OCI-LY7 (cell line): ENCODE measurements around the gene METAP1D. TPM values are rescaled to one million over a fixed set of nuclear protein-coding genes. Genes with fewer than 3 reads are reported as not detected.

Source experiments
- BruUV-seq: library from RNA; stranded (reverse); fragments of 400-500 nt; replicated peaks from 2 replicates; lab custom pipeline; 2021; lab: Mats Ljungman, UMichigan
- CTCF ChIA-PET: fragments of 300-600 bp; sonication (Branson Sonifier 250); formaldehyde crosslinking; loops from one replicate; lab custom pipeline; 2022; ENCODE audit warnings: antibody characterized with exemption; ENCODE audit not compliant: unreplicated experiment; lab: Charles Lee
- POLR2A ChIA-PET: fragments of 300-600 bp; sonication (Branson Sonifier 250); formaldehyde crosslinking; loops from one replicate; lab custom pipeline; 2022; ENCODE audit warnings: antibody characterized with exemption; lab: Charles Lee
- DNase-seq: peaks from one replicate; pipeline ENCODE4 v3.0.0-alpha.2; 2015; ENCODE audit warnings: low spot score
- H2AFZ ChIP-seq: fragments of 200-600 bp; sonication (generic), shearing (Covaris generic); 2 replicates; pipeline ENCODE4 v1.6.1; 2014; ENCODE audit warnings: mild to moderate bottlenecking, antibody characterized with exemption, low read length, moderate library complexity
- H3K27ac ChIP-seq: fragments of 200-600 bp; sonication (generic); 2 replicates; pipeline ENCODE4 v1.5.1; 2014; ENCODE audit warnings: mixed run types, low read depth, mild to moderate bottlenecking, moderate library complexity, low read length, inconsistent platforms; ENCODE audit not compliant: poor library complexity, severe bottlenecking
- H3K36me3 ChIP-seq: fragments of 200-600 bp; sonication (generic); 2 replicates; pipeline ENCODE4 v1.6.1; 2014; ENCODE audit warnings: mild to moderate bottlenecking, antibody characterized with exemption, low read length, moderate library complexity, mixed read lengths; ENCODE audit not compliant: insufficient read depth
- H3K4me1 ChIP-seq: fragments of 200-600 bp; sonication (generic); 2 replicates; pipeline ENCODE4 v1.5.1; 2014; ENCODE audit warnings: mild to moderate bottlenecking, low read length; ENCODE audit not compliant: insufficient read depth, poor library complexity, severe bottlenecking
- H3K4me2 ChIP-seq: fragments of 200-600 bp; sonication (generic); 2 replicates; pipeline ENCODE4 v1.6.1; 2014; ENCODE audit warnings: mild to moderate bottlenecking, low read length
- H3K4me3 ChIP-seq: fragments of 200-600 bp; sonication (generic); 2 replicates; pipeline ENCODE4 v1.5.1; 2014; ENCODE audit warnings: mild to moderate bottlenecking, low read depth, low read length; ENCODE audit not compliant: poor library complexity, severe bottlenecking
- H3K79me2 ChIP-seq: fragments of 200-600 bp; sonication (generic); 2 replicates; pipeline ENCODE4 v1.6.1; 2016; ENCODE audit warnings: low read depth, mild to moderate bottlenecking, low read length, moderate library complexity, mixed read lengths; ENCODE audit not compliant: insufficient read depth
- H3K9me2 ChIP-seq: fragments of 200-600 bp; sonication (generic); 2 replicates; pipeline ENCODE4 v1.6.1; 2016; ENCODE audit warnings: mild to moderate bottlenecking, low read length, mixed read lengths; ENCODE audit not compliant: insufficient read depth
- H3K9me3 ChIP-seq: fragments of 200-600 bp; sonication (generic); 2 replicates; pipeline ENCODE4 v1.6.1; 2014; ENCODE audit warnings: mild to moderate bottlenecking, mixed run types, low read length, mixed read lengths
- H4K20me1 ChIP-seq: fragments of 200-600 bp; sonication (generic); 2 replicates; pipeline ENCODE4 v1.6.1; 2014; ENCODE audit warnings: mild to moderate bottlenecking, antibody characterized with exemption, low read length, moderate library complexity, mixed read lengths; ENCODE audit not compliant: insufficient read depth
- EZH2phosphoT487 ChIP-seq: fragments of 200-600 bp; sonication (generic); IDR thresholded peaks from 2 replicates; pipeline ENCODE4 v1.6.1; 2018; ENCODE audit warnings: low read depth, borderline replicate concordance, mild to moderate bottlenecking, mixed run types, antibody characterized with exemption, low read length, moderate library complexity, mixed read lengths
- intact Hi-C: fragments of 100-400 bp; cut with micrococcal nuclease; formaldehyde crosslinking; loops from one replicate; pipeline ENCODE4 v1.10.0; 2022; ENCODE audit not compliant: unreplicated experiment
- total RNA-seq, 2 experiments: library from RNA; depleted of rRNA in 1 of 2; stranded (reverse); fragments of >200 nt in 1 of 2; shearing (Covaris generic) in 1 of 2; gene quantifications; 2 replicates each; pipeline ENCODE4 v1.2.3, GENCODE V29; 2014 to 2022
- TF ChIP-seq, protein P1 (sequence below): fragments of 200-600 bp; sonication (generic); conservative IDR thresholded peaks from 2 replicates; pipeline ENCODE4 v1.5.1; 2014; ENCODE audit warnings: mild to moderate bottlenecking, antibody characterized with exemption, low read length, moderate library complexity, mixed read lengths

The METAP1D gene
- total RNA-seq, 2 experiments from 2014 or later = 11.0 to 11.8 TPM

DNA sequence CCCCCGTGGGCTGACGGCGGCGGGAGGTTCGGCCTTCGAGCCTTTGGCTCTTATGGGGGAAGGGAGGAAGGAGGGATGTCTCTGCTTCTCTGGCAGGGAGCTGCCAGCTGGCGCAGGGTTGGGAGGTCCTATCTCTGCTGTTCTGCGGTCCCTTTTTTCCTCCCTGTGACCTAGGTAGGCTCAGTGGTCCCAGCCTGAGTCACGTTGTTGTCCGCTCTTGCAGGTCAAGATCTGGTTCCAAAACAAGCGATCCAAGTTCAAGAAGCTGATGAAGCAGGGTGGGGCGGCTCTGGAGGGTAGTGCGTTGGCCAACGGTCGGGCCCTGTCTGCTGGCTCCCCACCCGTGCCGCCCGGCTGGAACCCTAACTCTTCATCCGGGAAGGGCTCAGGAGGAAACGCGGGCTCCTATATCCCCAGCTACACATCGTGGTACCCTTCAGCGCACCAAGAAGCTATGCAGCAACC, 88.1 kb downstream of the METAP1D start:
- DNase-seq = no peak
- Histone ChIP-seq H3K9me3 (no peaks in the 10 kb centered on the region), H3K4me1 (peaks cover 6% of the 10 kb centered on the region), H3K9me2 (no peaks in the 10 kb centered on the region), H4K20me1 (no peaks in the 10 kb centered on the region), H2AFZ (no peak overlapping the region), H3K4me3 (no peak overlapping the region), H3K79me2 (no peaks in the 10 kb centered on the region), H3K4me2 (no peak overlapping the region), H3K36me3 (no peaks in the 10 kb centered on the region), H3K27ac (no peak overlapping the region)
- POLR2A ChIA-PET = no interaction called here
- no TSS peak for BruUV-seq
- no peak for TF ChIP-seq EZH2phosphoT487
- TF ChIP-seq, protein P1, sequence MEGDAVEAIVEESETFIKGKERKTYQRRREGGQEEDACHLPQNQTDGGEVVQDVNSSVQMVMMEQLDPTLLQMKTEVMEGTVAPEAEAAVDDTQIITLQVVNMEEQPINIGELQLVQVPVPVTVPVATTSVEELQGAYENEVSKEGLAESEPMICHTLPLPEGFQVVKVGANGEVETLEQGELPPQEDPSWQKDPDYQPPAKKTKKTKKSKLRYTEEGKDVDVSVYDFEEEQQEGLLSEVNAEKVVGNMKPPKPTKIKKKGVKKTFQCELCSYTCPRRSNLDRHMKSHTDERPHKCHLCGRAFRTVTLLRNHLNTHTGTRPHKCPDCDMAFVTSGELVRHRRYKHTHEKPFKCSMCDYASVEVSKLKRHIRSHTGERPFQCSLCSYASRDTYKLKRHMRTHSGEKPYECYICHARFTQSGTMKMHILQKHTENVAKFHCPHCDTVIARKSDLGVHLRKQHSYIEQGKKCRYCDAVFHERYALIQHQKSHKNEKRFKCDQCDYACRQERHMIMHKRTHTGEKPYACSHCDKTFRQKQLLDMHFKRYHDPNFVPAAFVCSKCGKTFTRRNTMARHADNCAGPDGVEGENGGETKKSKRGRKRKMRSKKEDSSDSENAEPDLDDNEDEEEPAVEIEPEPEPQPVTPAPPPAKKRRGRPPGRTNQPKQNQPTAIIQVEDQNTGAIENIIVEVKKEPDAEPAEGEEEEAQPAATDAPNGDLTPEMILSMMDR = no peak
- CTCF ChIA-PET = interaction anchor here (0.6 kb wide), 1 partner anchor 227 kb away, joined by 3 read pairs; no protein-coding TSS in a partner anchor
- intact Hi-C loops = no loop called here

DNA sequence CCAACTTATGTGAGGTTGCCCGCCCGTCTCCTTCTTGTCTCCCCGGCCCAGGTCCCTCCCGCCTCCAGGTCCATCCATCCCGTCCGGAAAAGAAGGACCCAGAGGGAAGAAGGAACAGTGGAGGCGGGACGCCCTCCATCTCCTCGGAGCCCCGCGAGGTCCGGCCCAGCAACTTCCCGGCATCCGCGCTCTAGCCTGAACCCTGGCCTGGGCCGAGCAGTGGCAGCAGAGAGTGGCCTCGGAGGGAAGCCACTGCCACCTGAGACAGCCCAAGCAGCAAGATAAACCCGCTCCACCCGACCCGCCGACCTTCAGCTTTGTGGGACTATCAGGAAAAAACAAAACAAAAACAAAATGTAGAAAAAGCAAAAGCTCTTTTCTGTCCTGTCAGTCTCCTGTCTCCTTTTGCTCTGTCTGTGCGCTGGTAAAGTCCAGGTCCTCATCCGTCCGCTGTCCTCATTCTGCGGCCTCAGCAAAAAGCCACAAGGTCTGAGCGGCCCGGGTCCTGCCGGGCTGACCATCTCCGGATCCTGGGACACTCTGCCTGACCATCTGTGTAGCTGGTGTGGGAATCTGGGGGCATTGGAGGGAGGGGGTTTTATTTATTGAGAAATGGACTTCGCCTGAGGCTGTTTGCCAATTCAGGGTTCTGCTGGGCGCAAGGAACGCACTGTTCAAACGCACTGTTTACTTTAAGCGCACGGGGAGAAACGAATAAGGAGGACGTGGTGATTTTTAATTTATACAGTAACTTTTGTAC, 88.7 kb downstream of the METAP1D start:
- BruUV-seq = no TSS peak
- Histone ChIP-seq H3K4me1 (peaks cover 6% of the 10 kb centered on the region), H3K4me2 (no peak overlapping the region), H3K79me2 (no peaks in the 10 kb centered on the region), H2AFZ (no peak overlapping the region), H3K4me3 (no peak overlapping the region), H3K27ac (no peak overlapping the region), H3K9me2 (no peaks in the 10 kb centered on the region), H3K36me3 (no peaks in the 10 kb centered on the region), H3K9me3 (no peaks in the 10 kb centered on the region), H4K20me1 (no peaks in the 10 kb centered on the region)
- no peak for TF ChIP-seq EZH2phosphoT487
- TF ChIP-seq, protein P1 = no peak
- intact Hi-C loops = no loop called here
- no peak for DNase-seq
- ChIA-PET POLR2A (no interaction called here), CTCF (interaction anchor here (0.6 kb wide), 1 partner anchor 227 kb away, joined by 3 read pairs; no protein-coding TSS in a partner anchor)

DNA sequence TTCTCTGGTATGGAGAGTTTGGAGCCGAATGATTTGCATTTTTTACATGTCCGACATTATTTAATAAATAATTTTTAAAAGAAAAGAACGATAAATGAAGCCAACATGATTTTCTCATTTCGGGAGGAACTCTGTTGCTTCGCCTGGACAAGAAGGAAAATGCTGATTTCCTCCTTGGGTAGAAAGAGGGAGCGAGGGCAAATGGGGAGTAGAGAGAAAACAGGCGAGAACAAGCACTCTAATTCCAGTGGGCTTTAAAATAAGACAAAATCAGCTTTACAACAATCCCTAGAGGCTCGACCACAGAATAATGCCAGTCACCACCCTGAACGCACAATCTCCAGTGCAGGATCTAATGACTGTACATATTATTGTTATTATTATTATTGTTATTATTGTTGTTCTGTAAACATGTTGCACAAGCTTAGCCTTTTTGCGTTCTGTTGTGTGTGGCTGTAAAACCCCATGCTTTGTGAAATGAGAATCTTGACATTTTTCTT, 89.3 kb downstream of the METAP1D start:
- no peak overlapping the region for H3K27ac ChIP-seq
- ChIA-PET CTCF (no interaction called here), POLR2A (no interaction called here)
- H3K9me2 ChIP-seq = no peaks in the 10 kb centered on the region
- H3K79me2 ChIP-seq = no peaks in the 10 kb centered on the region
- intact Hi-C loops = no loop called here
- H3K36me3 ChIP-seq = no peaks in the 10 kb centered on the region
- H4K20me1 ChIP-seq = no peaks in the 10 kb centered on the region
- no peak overlapping the region for H3K4me2 ChIP-seq
- H2AFZ ChIP-seq = no peak overlapping the region
- BruUV-seq = no TSS peak
- TF ChIP-seq, protein P1 = no peak
- TF ChIP-seq EZH2phosphoT487 = no peak
- H3K9me3 ChIP-seq = no peaks in the 10 kb centered on the region
- DNase-seq = no peak
- peaks cover 6% of the 10 kb centered on the region for H3K4me1 ChIP-seq
- no peak overlapping the region for H3K4me3 ChIP-seq
